Neural progenitor cell (in vitro differentiated cells): ENCODE data around the gene SLC35A5.
"Not testable (repeated sequence)": the region's sequence is repeated elsewhere in the genome, so short reads cannot be mapped to it uniquely, and the experiment has no call there.

Experiments
- CTCF ChIP-seq: fragments of 200-600 bp; sonication (generic); IDR thresholded peaks from 2 replicates; pipeline ENCODE4 v1.5.1; 2017; ENCODE audit warnings: antibody characterized with exemption, mild to moderate bottlenecking
- EZH2 ChIP-seq: fragments of 200-600 bp; sonication (generic); IDR thresholded peaks from 2 replicates; pipeline ENCODE4 v1.6.1; 2017; ENCODE audit warnings: antibody characterized with exemption, mild to moderate bottlenecking, moderate library complexity

- TF ChIP-seq CTCF, EZH2: not testable (repeated sequence)
These were observed 37.7 kb upstream of the SLC35A5 start for GRCh38 chr3:112524127-112524526.
